ENCODE results near the gene STARD8.
"Not testable (repeated sequence)": the region's sequence is repeated elsewhere in the genome, so short reads cannot be mapped to it uniquely, and the experiment has no call there.

Gene STARD8

GRCh38 chrX:68648960-68649359 is 1.5 kb downstream of the STARD8 start:
- Mint-ChIP-seq H3K27ac (no peak overlapping the region), H3K27me3 (peaks cover 7% of the 10 kb centered on the region), H3K4me3 (no peak overlapping the region), H3K36me3 (no peaks in the 10 kb centered on the region), H3K9me3 (peaks cover 4% of the 10 kb centered on the region), H3K4me1 (no peaks in the 10 kb centered on the region)
- DNase-seq (ENCODE audit: low spot score in 2 of 2) (no peak), ATAC-seq (ENCODE audit: low read depth) (no peak)

- H3K36me3 Mint-ChIP-seq, result no peaks in the 10 kb centered on the region
- peaks cover 4% of the 10 kb centered on the region for H3K9me3 Mint-ChIP-seq
- DNase-seq (ENCODE audit: low spot score in 2 of 2), result no peak
- no peak for ATAC-seq (ENCODE audit: low read depth)
- H3K4me1 Mint-ChIP-seq, result no peaks in the 10 kb centered on the region
- no peak overlapping the region for H3K4me3 Mint-ChIP-seq
- H3K27me3 Mint-ChIP-seq, result peaks cover 7% of the 10 kb centered on the region
- no peak overlapping the region for H3K27ac Mint-ChIP-seq
Measured at GRCh38 chrX:68650491-68650890, 3.0 kb downstream of the STARD8 start.

DNA sequence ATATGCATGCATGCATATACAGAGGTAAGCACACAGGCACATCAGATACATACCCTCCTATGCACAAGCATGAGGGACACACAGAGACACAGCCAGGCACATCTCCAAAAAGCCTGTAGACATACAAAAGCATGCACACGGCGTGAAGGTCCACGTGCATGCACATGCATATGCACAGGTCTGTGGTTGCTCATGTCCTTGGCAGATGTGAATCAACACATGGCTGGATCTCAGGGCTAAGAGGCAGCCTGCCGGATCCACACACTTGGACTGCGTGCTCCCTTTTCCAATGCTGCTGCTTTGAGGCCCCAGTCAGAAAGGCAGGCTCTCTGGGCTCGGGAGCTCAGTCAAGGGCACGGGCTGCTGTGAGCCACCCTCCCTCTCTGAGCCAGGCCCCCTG is 3.6 kb downstream of the STARD8 start:
- Mint-ChIP-seq H3K4me3 (no peak overlapping the region), H3K27ac (no peak overlapping the region), H3K9me3 (peaks cover 5% of the 10 kb centered on the region), H3K36me3 (no peaks in the 10 kb centered on the region), H3K4me1 (no peaks in the 10 kb centered on the region), H3K27me3 (peaks cover 8% of the 10 kb centered on the region)
- DNase-seq (ENCODE audit: low spot score in 2 of 2) (no peak), ATAC-seq (ENCODE audit: low read depth) (no peak)

GRCh38 chrX:68652326-68653170 is 5.1 kb downstream of the STARD8 start:
- no peak for ATAC-seq (ENCODE audit: low read depth)
- peaks cover 8% of the 10 kb centered on the region for H3K27me3 Mint-ChIP-seq
- no peak overlapping the region for H3K4me3 Mint-ChIP-seq
- H3K36me3 Mint-ChIP-seq, result no peaks in the 10 kb centered on the region
- no peak overlapping the region for H3K27ac Mint-ChIP-seq
- H3K9me3 Mint-ChIP-seq, result peaks cover 5% of the 10 kb centered on the region
- H3K4me1 Mint-ChIP-seq, result no peaks in the 10 kb centered on the region
- DNase-seq (ENCODE audit: low spot score in 2 of 2), result no peak

DNA sequence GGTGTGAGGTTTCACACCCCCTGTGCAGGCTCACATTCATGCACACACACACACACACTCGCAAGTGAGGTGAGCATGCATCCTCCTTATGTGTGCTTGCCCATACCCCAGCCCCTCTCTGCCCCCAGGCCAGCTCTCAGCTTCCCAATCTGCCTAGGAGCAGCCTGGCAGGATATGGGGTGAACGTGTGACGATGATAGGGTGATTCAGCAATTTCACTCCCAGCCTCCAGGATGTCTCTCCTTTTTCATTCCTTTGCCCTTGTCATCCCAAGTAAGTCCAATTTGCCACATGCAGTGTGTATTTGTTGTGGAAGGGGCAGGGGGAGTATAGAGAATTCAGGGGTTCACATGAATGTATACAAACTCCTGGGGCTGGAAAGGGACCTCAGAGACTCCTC is 7.2 kb downstream of the STARD8 start:
- H3K4me1 Mint-ChIP-seq, result no peaks in the 10 kb centered on the region
- no peak for DNase-seq (ENCODE audit: low spot score in 2 of 2)
- no peak overlapping the region for H3K27ac Mint-ChIP-seq
- H3K9me3 Mint-ChIP-seq, result peaks cover 5% of the 10 kb centered on the region
- no peaks in the 10 kb centered on the region for H3K36me3 Mint-ChIP-seq
- H3K4me3 Mint-ChIP-seq, result no peak overlapping the region
- ATAC-seq (ENCODE audit: low read depth), result no peak
- H3K27me3 Mint-ChIP-seq, result peaks cover 8% of the 10 kb centered on the region

DNA sequence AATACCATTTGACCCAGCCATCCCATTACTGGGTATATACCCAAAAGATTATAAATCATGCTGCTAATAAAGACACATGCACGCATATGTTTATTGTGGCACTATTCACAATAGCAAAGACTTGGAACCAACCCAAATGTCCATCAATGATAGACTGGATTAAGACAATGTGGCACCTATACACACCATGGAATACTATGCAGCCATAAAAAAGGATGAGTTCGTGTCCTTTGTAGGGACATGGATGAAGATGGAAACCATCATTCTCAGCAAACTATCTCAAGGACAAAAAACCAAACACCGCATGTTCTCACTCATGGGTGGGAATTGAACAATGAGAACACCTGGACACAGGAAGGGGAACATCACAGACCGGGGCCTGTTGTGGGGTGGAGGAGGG is 9.0 kb downstream of the STARD8 start:
- not testable (repeated sequence) for DNase-seq (ENCODE audit: low spot score in 2 of 2); H3K27me3 Mint-ChIP-seq; H3K36me3 Mint-ChIP-seq; ATAC-seq (ENCODE audit: low read depth); H3K4me1 Mint-ChIP-seq; H3K9me3 Mint-ChIP-seq; H3K4me3 Mint-ChIP-seq; H3K27ac Mint-ChIP-seq

GRCh38 chrX:68658530-68658929 is 11.1 kb downstream of the STARD8 start:
- no peak overlapping the region for H3K27ac Mint-ChIP-seq
- DNase-seq (ENCODE audit: low spot score in 2 of 2) (no peak), ATAC-seq (ENCODE audit: low read depth) (no peak)
- no peaks in the 10 kb centered on the region for H3K36me3 Mint-ChIP-seq
- H3K4me1 Mint-ChIP-seq, result no peaks in the 10 kb centered on the region
- H3K9me3 Mint-ChIP-seq, result peaks cover 3% of the 10 kb centered on the region
- no peak overlapping the region for H3K4me3 Mint-ChIP-seq
- H3K27me3 Mint-ChIP-seq, result peaks cover 5% of the 10 kb centered on the region

DNA sequence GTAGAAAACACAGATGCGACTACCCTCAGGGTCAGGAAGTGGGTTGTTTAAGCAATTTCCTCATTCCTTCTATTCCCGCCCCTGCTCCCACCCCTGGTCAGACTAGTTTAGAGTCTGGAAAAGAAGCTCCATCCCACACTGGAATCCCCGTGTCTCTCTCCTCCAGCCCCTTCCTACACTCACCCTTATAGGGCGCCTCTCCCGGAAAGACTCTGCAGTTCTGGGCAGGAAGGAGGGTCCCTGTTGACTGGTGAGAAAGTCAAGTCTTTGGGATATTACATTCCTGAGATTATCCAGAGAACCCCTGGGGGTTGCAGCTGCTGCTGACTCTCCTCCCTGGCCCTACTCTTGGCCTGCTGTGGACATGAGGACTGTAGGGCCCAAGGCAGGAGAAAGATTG is 11.9 kb downstream of the STARD8 start:
- H3K9me3 Mint-ChIP-seq, result peaks cover 1% of the 10 kb centered on the region
- DNase-seq (ENCODE audit: low spot score in 2 of 2) (no peak), ATAC-seq (ENCODE audit: low read depth) (no peak)
- H3K27ac Mint-ChIP-seq, result no peak overlapping the region
- H3K27me3 Mint-ChIP-seq, result peaks cover 4% of the 10 kb centered on the region
- H3K4me3 Mint-ChIP-seq, result no peak overlapping the region
- no peaks in the 10 kb centered on the region for H3K36me3 Mint-ChIP-seq
- no peaks in the 10 kb centered on the region for H3K4me1 Mint-ChIP-seq

DNA sequence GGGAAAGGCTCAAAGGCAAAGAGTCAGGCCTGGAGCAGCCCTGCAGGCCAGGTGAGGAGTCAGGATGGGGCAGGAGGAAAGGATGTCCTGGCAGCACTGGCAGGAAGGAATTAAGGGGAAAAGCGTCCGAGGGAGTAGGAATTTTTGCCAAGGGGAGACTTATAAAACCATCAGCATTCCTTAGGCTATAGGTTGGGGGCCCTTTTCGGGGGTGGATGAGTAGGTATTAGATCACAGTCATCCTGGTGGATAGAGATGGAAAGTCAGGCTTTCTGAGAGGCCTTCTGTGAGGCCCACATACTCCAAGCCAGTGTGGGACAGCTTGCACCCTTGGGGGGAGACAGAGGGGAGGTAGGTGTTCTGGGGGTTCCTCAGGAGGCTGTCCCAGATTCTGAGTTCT is 12.3 kb downstream of the STARD8 start:
- no peaks in the 10 kb centered on the region for H3K4me1 Mint-ChIP-seq
- ATAC-seq (ENCODE audit: low read depth), result no peak
- H3K9me3 Mint-ChIP-seq, result peaks cover 1% of the 10 kb centered on the region
- H3K4me3 Mint-ChIP-seq, result no peak overlapping the region
- no peak for DNase-seq (ENCODE audit: low spot score in 2 of 2)
- H3K27ac Mint-ChIP-seq, result no peak overlapping the region
- H3K27me3 Mint-ChIP-seq, result peaks cover 4% of the 10 kb centered on the region
- H3K36me3 Mint-ChIP-seq, result no peaks in the 10 kb centered on the region

GRCh38 chrX:68660746-68661145 is 13.3 kb downstream of the STARD8 start:
- Mint-ChIP-seq H3K9me3 (peaks cover under 1% of the 10 kb centered on the region), H3K27me3 (peaks cover 3% of the 10 kb centered on the region), H3K4me3 (no peak overlapping the region), H3K27ac (no peak overlapping the region), H3K4me1 (no peaks in the 10 kb centered on the region), H3K36me3 (no peaks in the 10 kb centered on the region)
- ATAC-seq (ENCODE audit: low read depth), result no peak
- DNase-seq (ENCODE audit: low spot score in 2 of 2), result no peak

- Mint-ChIP-seq H3K9me3 (no peaks in the 10 kb centered on the region), H3K27me3 (peaks cover 5% of the 10 kb centered on the region), H3K4me3 (no peak overlapping the region), H3K4me1 (no peaks in the 10 kb centered on the region), H3K27ac (no peak overlapping the region), H3K36me3 (no peaks in the 10 kb centered on the region)
- DNase-seq (ENCODE audit: low spot score in 2 of 2), result no peak
- ATAC-seq (ENCODE audit: low read depth), result no peak
Measured at GRCh38 chrX:68665502-68665901, 18.0 kb downstream of the STARD8 start.

GRCh38 chrX:68666580-68666979 is 19.1 kb downstream of the STARD8 start:
- Mint-ChIP-seq H3K27me3 (peaks cover 5% of the 10 kb centered on the region), H3K27ac (no peak overlapping the region), H3K4me1 (no peaks in the 10 kb centered on the region), H3K36me3 (no peaks in the 10 kb centered on the region), H3K4me3 (no peak overlapping the region), H3K9me3 (no peaks in the 10 kb centered on the region)
- DNase-seq (ENCODE audit: low spot score in 2 of 2) (no peak), ATAC-seq (ENCODE audit: low read depth) (no peak)

GRCh38 chrX:68669094-68669860 is 21.8 kb downstream of the STARD8 start:
- no peak for DNase-seq (ENCODE audit: low spot score in 2 of 2)
- H3K9me3 Mint-ChIP-seq, result no peaks in the 10 kb centered on the region
- peaks cover 5% of the 10 kb centered on the region for H3K27me3 Mint-ChIP-seq
- H3K36me3 Mint-ChIP-seq, result no peaks in the 10 kb centered on the region
- no peak for ATAC-seq (ENCODE audit: low read depth)
- no peak overlapping the region for H3K4me3 Mint-ChIP-seq
- H3K4me1 Mint-ChIP-seq, result no peaks in the 10 kb centered on the region
- no peak overlapping the region for H3K27ac Mint-ChIP-seq

- H3K27ac Mint-ChIP-seq, result no peak overlapping the region
- no peaks in the 10 kb centered on the region for H3K36me3 Mint-ChIP-seq
- H3K4me1 Mint-ChIP-seq, result no peaks in the 10 kb centered on the region
- H3K4me3 Mint-ChIP-seq, result no peak overlapping the region
- peaks cover 5% of the 10 kb centered on the region for H3K27me3 Mint-ChIP-seq
- DNase-seq (ENCODE audit: low spot score in 2 of 2), result no peak
- no peaks in the 10 kb centered on the region for H3K9me3 Mint-ChIP-seq
- no peak for ATAC-seq (ENCODE audit: low read depth)
Measured at GRCh38 chrX:68669871-68670270, 22.4 kb downstream of the STARD8 start.

All from memory B cell (primary cell).